IPS-NIHi11 (cell line): ENCODE data around the gene KCNK1.

Source experiments
- DNase-seq: peaks from one replicate; pipeline ENCODE4 v3.0.0; 2012; ENCODE audit warnings: mixed read lengths, low spot score

The KCNK1 gene

DNA sequence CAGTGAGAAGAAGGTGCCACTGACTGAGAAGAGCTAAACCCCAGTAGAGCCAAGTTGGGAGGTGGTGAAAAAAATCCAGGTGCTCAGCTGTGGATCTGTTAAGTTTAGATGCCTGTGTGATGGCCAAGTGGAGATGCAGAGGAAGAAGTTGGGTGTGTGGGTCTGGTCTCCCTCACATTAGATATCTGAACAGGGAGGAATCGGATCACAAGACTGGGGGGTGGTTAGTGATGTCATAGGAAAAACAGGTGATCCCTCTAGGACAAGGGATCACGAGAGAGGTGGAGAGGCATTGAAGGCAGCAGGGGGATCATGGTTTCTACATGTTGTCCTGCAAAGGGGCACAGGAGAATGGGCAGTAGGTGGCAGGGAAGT lies 22.6 kb downstream of the KCNK1 start:
- DNase-seq, result no peak

GRCh38 chr1:233638513-233638912 lies 24.6 kb downstream of the KCNK1 start:
- no peak for DNase-seq

GRCh38 chr1:233639611-233640010 lies 25.7 kb downstream of the KCNK1 start:
- DNase-seq, result no peak

DNA sequence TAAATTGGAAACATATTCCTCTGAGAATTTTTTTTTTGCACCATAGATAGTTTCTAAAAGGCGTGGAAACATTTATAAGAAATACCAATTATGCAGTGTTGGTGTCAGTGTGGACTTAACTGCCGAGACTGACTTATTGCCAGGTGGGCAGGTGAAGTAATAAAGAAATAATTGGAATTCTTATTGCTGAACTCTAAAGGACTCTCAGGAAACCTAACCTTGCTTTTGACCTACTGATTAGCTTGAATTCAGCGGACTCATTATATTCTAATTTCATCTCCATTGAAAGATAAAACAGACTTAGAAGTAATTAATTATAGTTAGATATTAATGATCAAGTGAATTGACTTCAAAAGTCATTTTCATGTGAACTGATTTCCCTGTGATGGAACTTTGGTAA lies 26.3 kb downstream of the KCNK1 start:
- no peak for DNase-seq

- DNase-seq, result no peak
These were observed 27.1 kb downstream of the KCNK1 start for GRCh38 chr1:233641029-233641428.

DNA sequence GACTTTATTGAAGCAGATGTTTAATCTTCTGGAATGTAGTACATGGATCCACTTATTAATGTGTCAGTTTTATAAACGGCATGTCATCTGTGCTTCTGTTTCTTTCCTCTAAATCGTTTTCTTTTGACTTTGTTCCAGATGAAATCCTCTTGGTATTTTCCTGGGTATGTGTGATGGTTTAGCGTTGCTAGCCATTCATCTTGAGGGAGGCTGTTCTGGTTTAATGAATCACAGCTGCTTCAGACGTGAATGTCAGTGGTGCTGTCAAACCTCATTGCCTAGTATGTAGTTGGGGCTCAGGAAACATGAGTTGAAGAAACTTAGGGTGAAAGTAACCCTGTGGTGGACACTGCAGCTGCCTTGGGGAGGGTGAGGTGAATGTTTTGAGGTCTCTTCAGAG lies 33.2 kb downstream of the KCNK1 start:
- no peak for DNase-seq

GRCh38 chr1:233647636-233648035 lies 33.7 kb downstream of the KCNK1 start:
- no peak for DNase-seq

DNA sequence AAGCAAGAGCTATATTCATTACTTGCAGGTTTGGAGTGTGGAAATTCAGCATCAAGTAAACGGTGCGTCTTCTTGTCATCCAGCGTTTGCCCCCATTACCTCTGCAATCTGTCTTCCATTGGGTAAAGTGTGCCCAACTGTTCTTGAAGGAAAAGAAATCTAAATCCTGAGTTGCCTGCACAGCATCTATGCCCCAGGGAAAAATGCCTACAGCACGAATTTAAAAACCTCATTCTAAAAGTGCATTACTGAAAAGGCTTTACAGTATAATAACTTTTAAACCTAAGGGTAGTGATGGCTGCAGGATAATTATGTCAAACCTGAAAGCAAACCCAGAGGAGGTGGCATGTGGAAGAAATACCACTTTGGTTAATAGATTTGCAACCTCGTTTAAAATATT lies 37.2 kb downstream of the KCNK1 start:
- no peak for DNase-seq

DNA sequence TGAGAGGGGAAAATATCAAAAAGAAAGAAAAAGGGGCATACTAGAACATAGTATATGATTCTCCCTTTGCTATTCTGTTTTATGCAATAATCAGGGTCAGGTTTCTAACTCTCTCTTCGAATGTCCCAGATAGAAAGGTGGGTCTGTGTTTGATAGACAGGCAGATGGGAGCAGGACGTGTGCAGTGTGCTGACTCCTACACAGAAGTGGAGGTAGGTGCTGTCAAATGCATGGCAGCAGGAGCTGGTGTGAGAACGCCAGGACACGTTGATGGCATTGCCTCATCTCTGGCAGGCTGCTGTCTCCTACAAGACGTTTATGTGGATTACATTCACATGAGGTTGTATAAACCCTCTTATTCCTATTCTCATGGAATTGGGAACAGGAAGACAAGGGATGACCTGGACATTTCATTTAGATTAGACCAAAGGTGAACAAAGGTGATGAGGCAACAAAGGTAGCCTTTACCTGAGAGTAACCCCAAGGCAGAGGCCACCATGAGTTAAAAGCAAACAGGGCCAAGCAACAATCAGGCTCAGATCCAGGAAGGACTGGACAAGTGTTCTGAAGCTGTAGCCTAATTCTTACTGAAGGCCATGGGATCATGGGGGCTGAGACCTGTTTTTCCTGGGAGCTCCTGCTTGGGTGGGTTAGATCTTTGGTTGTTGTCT lies 37.8 kb downstream of the KCNK1 start:
- DNase-seq, result no peak

DNA sequence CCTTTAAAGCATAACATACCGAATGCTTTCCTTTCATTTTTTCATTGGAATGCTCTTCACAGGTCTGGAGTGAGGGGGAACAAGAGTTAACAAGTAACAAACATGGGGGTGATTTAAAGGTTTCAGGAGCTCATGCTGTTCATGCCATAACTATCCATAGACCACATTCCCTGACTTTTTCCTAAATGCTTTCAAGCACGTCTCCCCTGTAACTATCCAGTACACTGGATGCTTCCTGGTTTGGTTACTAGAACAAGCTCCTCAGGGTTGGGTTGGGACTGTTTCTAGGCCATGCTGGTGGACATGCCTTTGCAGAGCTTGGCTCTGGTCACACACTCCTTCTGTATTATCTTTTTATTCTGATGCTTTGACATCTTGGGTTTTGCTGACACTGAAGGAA lies 38.6 kb downstream of the KCNK1 start:
- DNase-seq, result no peak

GRCh38 chr1:233654658-233655280 lies 40.9 kb downstream of the KCNK1 start:
- DNase-seq, result no peak

- no peak for DNase-seq
These were observed 41.4 kb downstream of the KCNK1 start for GRCh38 chr1:233655301-233655740.

GRCh38 chr1:233656032-233656635 lies 42.2 kb downstream of the KCNK1 start:
- DNase-seq, result no peak

DNA sequence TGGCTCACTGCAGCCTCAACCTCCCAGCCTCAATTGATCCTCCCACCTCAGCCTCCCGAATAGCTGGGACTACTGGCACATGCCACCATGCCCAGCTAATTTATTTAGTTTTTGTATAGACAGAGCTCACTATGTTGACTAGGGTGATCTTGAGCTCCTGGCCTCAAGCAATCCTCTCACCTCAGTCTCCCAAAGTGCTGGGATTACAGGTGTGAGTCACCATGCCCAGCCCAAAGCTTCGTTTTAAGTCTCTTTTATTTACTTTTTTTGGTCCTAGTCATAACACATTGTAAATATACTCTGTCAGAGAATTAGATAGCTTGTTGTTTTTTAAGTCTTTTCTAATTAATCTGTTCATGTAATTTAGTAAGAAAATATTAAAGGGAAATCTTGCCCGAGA lies 42.8 kb downstream of the KCNK1 start:
- no peak for DNase-seq

DNA sequence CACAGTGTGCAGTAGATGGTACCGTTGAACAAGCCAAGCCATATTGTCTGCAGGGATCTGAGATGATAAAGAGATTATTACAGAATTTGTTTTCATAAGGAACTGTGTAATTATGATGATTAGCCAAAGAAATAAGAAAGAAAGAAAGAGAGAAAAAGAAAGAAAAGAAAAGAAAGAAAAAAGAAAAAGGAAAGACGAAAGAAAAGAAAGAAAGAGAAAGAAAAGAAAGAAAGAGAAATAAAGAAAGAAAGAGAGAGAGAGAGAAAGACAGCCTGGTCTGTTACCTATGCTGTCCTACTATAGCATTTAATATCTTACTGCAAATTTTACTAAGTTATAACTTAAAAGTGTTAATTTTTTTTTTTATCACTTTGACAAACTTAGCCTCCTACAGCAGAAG lies 43.6 kb downstream of the KCNK1 start:
- DNase-seq, result no peak

- no peak for DNase-seq
These were observed 45.6 kb downstream of the KCNK1 start for GRCh38 chr1:233659495-233659894.

- DNase-seq, result no peak
These were observed 47.7 kb downstream of the KCNK1 start for GRCh38 chr1:233661376-233662159.

DNA sequence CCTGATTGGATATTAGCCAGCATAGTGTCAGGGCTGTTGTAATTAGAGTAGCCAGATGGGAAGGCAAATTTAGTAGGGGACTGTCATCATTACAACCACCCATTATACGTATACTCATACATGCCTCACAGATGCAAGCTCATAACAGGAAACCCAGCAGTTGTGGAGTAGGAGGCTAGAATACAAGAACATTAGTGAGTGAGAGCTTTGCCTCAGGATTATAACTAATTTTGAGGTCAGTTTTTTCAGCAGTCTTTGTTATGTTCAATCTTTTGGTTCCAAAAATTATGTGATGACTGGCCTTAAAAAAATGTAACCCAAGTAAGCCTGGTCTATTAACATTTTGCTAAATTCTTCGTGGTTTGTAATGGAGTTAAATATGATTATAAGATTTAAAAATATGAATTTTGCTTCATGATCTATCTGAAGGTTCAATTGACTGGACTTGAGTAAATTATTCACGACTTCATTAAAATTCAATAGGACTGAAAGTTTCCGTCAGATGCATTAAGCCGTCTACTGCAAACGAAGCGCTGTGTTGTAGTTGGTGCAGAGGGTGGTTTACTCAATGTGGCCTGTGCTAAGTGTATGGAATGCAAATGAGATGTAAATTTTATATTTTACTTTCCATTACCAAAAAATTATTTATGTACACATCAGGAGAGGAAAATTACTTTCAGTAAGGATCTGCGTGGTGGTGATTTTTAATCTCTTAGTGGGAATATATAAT lies 48.8 kb downstream of the KCNK1 start:
- DNase-seq, result no peak

DNA sequence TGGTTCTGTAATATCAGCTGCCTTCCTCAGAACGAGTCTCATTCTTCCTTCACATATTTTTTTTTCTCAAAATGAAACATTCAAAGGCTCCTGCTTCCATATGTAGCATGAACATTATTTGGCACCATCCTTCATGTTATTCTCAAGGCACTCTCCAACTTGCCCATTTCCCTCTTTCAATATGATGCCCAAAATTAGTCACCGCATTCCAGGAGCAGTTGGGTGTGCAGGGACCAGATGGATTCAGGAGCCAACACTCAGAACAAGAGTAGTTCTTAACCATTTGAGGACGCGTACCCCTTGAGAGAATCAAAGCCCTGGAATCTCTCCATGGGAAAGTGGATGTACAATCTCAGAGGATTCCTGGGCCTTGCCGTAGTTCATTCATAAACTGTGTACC lies 50.3 kb downstream of the KCNK1 start:
- DNase-seq, result no peak

DNA sequence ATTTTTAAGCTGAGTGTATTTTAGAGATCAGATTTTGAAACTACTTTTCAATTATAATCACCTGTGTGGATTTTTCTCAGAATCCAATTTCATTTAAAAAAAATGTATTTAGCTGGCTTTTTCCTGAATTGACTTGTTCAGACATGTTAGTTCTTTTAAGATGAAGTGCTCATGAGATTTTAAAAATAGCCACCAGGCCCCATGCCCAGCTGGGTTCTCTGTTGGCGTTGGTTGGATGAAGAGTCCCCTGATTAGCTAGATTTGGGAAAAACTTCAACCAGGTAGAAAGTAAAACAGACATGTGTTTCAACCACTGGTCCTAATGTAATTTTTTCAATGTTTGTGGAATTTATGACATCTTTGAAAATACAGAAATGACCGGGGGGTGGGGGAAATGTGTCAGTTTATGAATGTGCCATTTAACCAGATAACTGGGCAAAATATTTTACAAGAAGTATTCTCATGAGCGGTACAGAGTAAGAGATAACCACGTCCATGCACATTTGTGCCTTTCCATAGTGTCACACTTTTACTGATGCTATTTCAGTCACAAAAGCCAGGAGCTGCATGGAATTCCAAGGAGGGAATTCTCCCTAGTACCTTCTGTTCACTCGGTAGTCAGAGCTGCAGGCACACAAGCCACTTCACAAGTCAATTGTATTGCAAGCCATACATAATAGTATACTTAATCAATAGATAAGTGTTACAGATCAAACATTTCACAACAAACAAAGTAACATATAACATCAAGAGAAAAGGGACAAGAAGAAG lies 51.1 kb downstream of the KCNK1 start:
- DNase-seq, result peak; percentile 15

DNA sequence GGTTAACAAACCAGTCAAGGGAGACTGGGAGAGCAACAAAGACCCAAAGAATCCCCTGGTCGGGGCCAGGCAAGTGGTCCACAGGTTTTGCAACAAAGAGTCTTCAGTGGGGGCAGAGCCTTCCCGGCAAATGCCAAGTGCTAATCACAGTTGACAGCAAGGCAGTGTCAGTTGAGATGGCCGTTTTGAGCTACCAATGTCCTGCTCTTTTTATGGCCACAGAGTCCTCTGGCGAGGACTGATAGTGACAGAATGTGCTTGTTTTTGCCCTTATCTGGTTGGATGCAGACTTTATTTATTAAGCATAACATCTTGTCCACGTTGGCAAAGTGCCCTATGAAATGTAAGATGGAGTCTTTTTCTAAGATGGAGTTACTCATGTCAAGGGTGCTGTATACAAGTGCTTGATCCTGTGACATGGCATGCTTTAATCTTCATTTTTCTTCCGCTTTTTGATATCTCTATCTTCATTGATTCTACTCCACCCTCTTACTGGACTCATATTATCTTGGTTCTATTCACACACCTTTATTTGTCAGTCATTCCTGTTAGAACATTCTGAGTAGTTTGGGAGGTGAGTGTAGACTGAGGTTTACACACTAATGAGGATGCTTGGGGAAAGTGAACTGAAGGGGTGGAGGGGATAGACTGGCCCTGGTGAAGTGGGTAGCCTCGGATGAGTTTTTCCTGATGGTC lies 51.8 kb downstream of the KCNK1 start:
- no peak for DNase-seq
